ENCODE measurements around the gene ADGRG2.

GRCh38 chrX:19024366-19024765 lies 97.9 kb downstream of the ADGRG2 start:
- TF ChIP-seq CTCF (IDR thresholded peaks at IDR 0.05; ENCODE audit: poor library complexity) (no peak), EZH2 (IDR thresholded peaks at IDR 0.05; ENCODE audit: borderline replicate concordance) (no peak), EZH2phosphoT487 (IDR thresholded peaks at IDR 0.05; ENCODE audit: low read depth, severe bottlenecking, unreplicated experiment) (no peak)
